SJCRH30 (cell line): ENCODE results near the gene CCT2. TPM values are rescaled to one million over a fixed set of nuclear protein-coding genes. Genes with fewer than 3 reads are reported as not detected.
"Not testable (repeated sequence)": the region's sequence is repeated elsewhere in the genome, so short reads cannot be mapped to it uniquely, and the experiment has no call there.

Source experiments
- DNase-seq, 2 experiments: peaks; one replicate each; pipeline ENCODE4 v3.0.0-alpha.2; 2015 to 2020
- H3K27ac ChIP-seq: fragments of 250-450 bp; sonication (Bioruptor Pico); 2 replicates; pipeline ENCODE4 v1.5.1; 2020; ENCODE audit warnings: mild to moderate bottlenecking, moderate library complexity
- H3K27me3 ChIP-seq: fragments of 250-450 bp; sonication (Bioruptor Pico); 2 replicates; pipeline ENCODE4 v1.5.1; 2020; ENCODE audit warnings: mild to moderate bottlenecking, moderate library complexity
- H3K36me3 ChIP-seq: fragments of 250-450 bp; sonication (Bioruptor Pico); 2 replicates; pipeline ENCODE4 v1.5.1; 2020; ENCODE audit warnings: mild to moderate bottlenecking, moderate library complexity
- H3K4me1 ChIP-seq: fragments of 250-450 bp; sonication (Bioruptor Pico); 2 replicates; pipeline ENCODE4 v1.5.1; 2020; ENCODE audit warnings: mild to moderate bottlenecking, moderate library complexity
- H3K4me3 ChIP-seq: fragments of 250-450 bp; sonication (Bioruptor Pico); 2 replicates; pipeline ENCODE4 v1.5.1; 2020; ENCODE audit warnings: mild to moderate bottlenecking, moderate library complexity
- H3K9me3 ChIP-seq: fragments of 250-450 bp; sonication (Bioruptor Pico); replicated peaks from 2 replicates; pipeline ENCODE4 v1.5.1; 2020; ENCODE audit warnings: mild to moderate bottlenecking, moderate library complexity
- total RNA-seq: library from RNA; depleted of rRNA; stranded (reverse); fragments of >200 nt; shearing (Covaris generic); gene quantifications from 2 replicates; pipeline ENCODE4 v1.2.3, GENCODE V29; 2014

Gene CCT2
- total RNA-seq, 1 experiment from 2014 or later = 361 TPM

GRCh38 chr12:69570545-69571399, 14.5 kb upstream of the CCT2 start:
- H3K36me3 ChIP-seq = peaks cover 33% of the 10 kb centered on the region
- H3K4me1 ChIP-seq = no peaks in the 10 kb centered on the region
- H3K4me3 ChIP-seq = no peak overlapping the region
- H3K9me3 ChIP-seq = no peaks in the 10 kb centered on the region
- no peak overlapping the region for H3K27ac ChIP-seq
- no peaks in the 10 kb centered on the region for H3K27me3 ChIP-seq
- peak; percentile 51 to 74 for DNase-seq

DNA sequence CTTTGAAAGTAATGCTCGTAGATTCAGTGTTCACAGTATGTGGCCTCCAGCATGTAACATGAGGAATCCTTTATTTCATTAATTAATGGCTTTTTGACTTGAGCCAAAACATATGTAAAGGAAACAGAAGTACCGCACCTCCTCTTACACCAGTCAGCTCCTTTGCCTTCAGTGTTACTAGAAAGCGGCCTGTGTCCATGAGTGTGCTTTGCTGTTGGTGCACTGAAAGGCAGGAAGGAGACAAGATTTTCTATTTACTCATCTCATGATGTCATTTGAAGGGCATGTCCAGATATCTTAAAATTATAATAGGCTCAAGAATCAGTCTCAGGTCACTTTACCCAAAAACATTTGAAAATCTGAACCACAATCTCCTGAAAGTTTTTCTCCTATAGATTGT, 9.9 kb upstream of the CCT2 start:
- no peak for DNase-seq
- Histone ChIP-seq H3K36me3 (peaks cover 33% of the 10 kb centered on the region), H3K27me3 (no peaks in the 10 kb centered on the region)

GRCh38 chr12:69578283-69578682, 7.0 kb upstream of the CCT2 start:
- H3K4me1 ChIP-seq = no peaks in the 10 kb centered on the region
- no peaks in the 10 kb centered on the region for H3K27me3 ChIP-seq
- no peaks in the 10 kb centered on the region for H3K9me3 ChIP-seq
- H3K36me3 ChIP-seq = peaks cover 18% of the 10 kb centered on the region
- no peak overlapping the region for H3K4me3 ChIP-seq
- H3K27ac ChIP-seq = no peak overlapping the region
- DNase-seq = no peak

More for the DNA sequence above, 9.9 kb upstream of the CCT2 start:
- Histone ChIP-seq H3K9me3 (no peaks in the 10 kb centered on the region), H3K4me3 (no peak overlapping the region), H3K27ac (no peak overlapping the region), H3K4me1 (no peaks in the 10 kb centered on the region)

DNA sequence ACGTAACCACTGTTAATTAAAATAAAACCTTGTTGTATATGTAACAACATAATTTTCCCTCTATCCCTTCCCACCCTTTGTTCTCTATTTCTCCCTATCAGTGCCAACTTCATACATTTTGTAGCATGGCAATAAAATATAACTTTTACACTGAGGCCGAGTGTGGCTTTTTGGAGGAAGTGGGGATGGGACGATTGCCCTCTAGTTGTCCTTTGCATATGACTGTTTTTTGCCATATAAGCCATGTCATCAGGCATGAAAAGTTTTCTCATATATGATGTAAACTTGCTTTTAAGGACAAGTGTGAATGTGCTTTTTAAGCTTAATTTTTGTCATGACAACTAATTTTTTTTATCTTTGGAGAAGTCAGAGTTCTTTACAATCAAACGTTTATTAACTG, 6.2 kb upstream of the CCT2 start:
- DNase-seq = no peak
- H3K27me3 ChIP-seq = no peaks in the 10 kb centered on the region
- no peak overlapping the region for H3K27ac ChIP-seq
- no peaks in the 10 kb centered on the region for H3K4me1 ChIP-seq
- H3K9me3 ChIP-seq = no peaks in the 10 kb centered on the region
- H3K4me3 ChIP-seq = no peak overlapping the region
- H3K36me3 ChIP-seq = peaks cover 14% of the 10 kb centered on the region

DNA sequence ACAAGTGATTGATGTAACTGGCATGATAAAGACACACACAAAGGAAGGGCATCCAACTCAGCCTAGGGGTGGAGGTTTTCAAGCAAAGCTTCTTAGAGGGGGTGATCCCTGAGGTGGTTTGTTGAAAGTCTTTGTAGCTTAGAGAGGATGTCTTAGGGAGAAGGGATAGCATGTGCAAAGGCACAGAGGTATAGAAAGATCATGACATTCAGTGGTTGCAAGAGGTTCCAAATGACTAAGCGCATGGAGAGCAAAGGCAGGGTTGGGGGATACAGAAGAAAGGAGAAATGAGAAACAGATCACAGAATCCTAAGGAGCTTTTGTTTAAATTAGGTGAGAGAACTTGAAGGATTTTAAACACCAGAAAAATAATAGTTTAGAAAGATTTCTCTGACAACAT, 5.2 kb upstream of the CCT2 start:
- no peak overlapping the region for H3K27ac ChIP-seq

DNA sequence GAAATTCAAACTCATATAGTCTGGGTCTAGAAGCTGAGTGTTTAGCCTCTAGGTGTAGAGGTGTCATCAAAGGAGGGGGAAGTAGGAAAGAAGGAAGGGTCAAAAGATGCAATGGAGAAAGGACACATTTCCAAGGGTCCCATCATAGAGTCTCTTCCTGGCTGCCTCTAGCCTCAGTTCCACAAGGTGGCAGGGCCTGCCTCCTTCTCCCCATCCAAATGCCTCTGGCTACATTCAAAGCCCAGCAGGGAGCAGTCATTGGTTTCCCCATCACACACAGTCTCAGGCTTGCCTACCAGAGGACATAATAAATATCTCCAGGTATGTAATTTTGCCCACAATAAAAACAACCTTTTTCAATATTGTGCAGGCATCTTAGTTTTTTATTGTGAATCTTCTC, 2.1 kb upstream of the CCT2 start:
- H3K4me1 ChIP-seq = no peaks in the 10 kb centered on the region; the same call in 1 of the 2 replicates
- peak; percentile 31 to 51 for DNase-seq

More for the DNA sequence above, 5.2 kb upstream of the CCT2 start:
- H3K9me3 ChIP-seq = no peaks in the 10 kb centered on the region
- H3K36me3 ChIP-seq = peaks cover 6% of the 10 kb centered on the region
- no peaks in the 10 kb centered on the region for H3K4me1 ChIP-seq
- no peaks in the 10 kb centered on the region for H3K27me3 ChIP-seq
- DNase-seq = no peak
- no peak overlapping the region for H3K4me3 ChIP-seq

DNA sequence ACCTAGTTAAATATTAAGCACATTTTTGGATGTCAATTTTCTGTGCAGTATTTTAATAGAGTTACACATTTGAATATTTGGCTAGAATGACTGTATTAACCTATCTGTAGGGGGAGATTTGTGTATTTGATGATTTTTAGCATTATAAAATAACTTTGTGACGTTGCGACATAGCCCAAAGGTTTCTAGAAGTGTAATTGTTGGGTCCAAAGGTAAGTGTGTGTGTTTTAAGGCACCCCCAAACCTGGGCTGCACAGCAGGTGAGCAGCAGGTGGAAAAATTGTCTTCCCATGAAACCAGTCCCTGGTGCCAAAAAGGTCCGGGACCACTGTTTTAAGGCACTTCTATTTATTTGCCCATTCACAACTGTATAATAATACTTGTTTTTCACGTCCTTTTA, 3.3 kb downstream of the CCT2 start:
- Histone ChIP-seq H3K27ac (no peak overlapping the region), H3K36me3 (peaks cover 71% of the 10 kb centered on the region), H3K4me3 (no peak overlapping the region), H3K27me3 (no peaks in the 10 kb centered on the region), H3K9me3 (no peaks in the 10 kb centered on the region), H3K4me1 (no peaks in the 10 kb centered on the region; the same call in 1 of the 2 replicates)
- DNase-seq = no peak

More for the DNA sequence above, 2.1 kb upstream of the CCT2 start:
- Histone ChIP-seq H3K27me3 (no peaks in the 10 kb centered on the region), H3K4me3 (no peak overlapping the region), H3K9me3 (no peaks in the 10 kb centered on the region), H3K27ac (no peak overlapping the region), H3K36me3 (peaks cover 22% of the 10 kb centered on the region)

DNA sequence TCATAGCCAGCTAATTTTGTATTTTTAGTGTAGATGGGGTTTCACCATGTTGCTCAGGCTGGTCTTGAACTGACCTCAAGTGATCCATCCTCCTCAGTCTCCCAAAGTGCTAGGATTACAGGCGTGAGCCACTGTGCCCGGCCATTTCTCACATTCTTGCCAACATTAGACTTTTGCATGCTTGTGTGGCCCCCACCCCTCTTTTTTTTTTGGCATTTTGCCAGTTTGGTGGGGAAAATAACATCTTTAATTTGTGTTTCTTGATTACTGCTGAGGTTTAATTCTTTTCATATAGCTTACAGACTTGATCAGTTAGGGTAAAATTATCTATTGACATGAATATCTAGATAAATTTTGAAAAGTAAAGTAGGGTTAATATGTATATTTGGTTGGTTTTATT, 3.8 kb downstream of the CCT2 start:
- H3K9me3 ChIP-seq = no peaks in the 10 kb centered on the region
- peaks cover 75% of the 10 kb centered on the region for H3K36me3 ChIP-seq
- no peak overlapping the region for H3K27ac ChIP-seq

GRCh38 chr12:69595689-69596088, 10.4 kb downstream of the CCT2 start:
- no peak for DNase-seq
- H3K4me3 ChIP-seq = no peak overlapping the region
- no peak overlapping the region for H3K27ac ChIP-seq
- H3K4me1 ChIP-seq = no peaks in the 10 kb centered on the region
- peaks cover 95% of the 10 kb centered on the region for H3K36me3 ChIP-seq
- H3K9me3 ChIP-seq = no peaks in the 10 kb centered on the region
- H3K27me3 ChIP-seq = no peaks in the 10 kb centered on the region

More for the DNA sequence above, 3.8 kb downstream of the CCT2 start:
- Histone ChIP-seq H3K4me1 (no peaks in the 10 kb centered on the region; the same call in 1 of the 2 replicates), H3K4me3 (no peak overlapping the region), H3K27me3 (no peaks in the 10 kb centered on the region)
- no peak for DNase-seq

GRCh38 chr12:69598174-69598753, 13.0 kb downstream of the CCT2 start:
- Histone ChIP-seq H3K9me3 (no peaks in the 10 kb centered on the region; the same call in 1 of the 2 replicates), H3K27ac (no peak overlapping the region), H3K36me3 (peaks cover 95% of the 10 kb centered on the region), H3K4me1 (no peaks in the 10 kb centered on the region), H3K4me3 (no peak overlapping the region), H3K27me3 (no peaks in the 10 kb centered on the region)
- DNase-seq = no peak

- Histone ChIP-seq H3K4me1 (no peaks in the 10 kb centered on the region), H3K27ac (no peak overlapping the region), H3K27me3 (no peaks in the 10 kb centered on the region), H3K9me3 (no peaks in the 10 kb centered on the region; the same call in 1 of the 2 replicates), H3K4me3 (no peak overlapping the region), H3K36me3 (peaks cover 77% of the 10 kb centered on the region)
- DNase-seq = no peak
Observed at GRCh38 chr12:69600804-69601203, 15.5 kb downstream of the CCT2 start.

- Histone ChIP-seq H3K27ac (no peak overlapping the region), H3K4me1 (no peaks in the 10 kb centered on the region), H3K27me3 (no peaks in the 10 kb centered on the region), H3K4me3 (no peak overlapping the region), H3K9me3 (no peaks in the 10 kb centered on the region; the same call in 1 of the 2 replicates), H3K36me3 (peaks cover 64% of the 10 kb centered on the region)
- no peak for DNase-seq
Observed at GRCh38 chr12:69601962-69602685, 16.9 kb downstream of the CCT2 start.

GRCh38 chr12:69602954-69603353, 17.7 kb downstream of the CCT2 start:
- Histone ChIP-seq H3K36me3 (peaks cover 56% of the 10 kb centered on the region), H3K27me3 (no peaks in the 10 kb centered on the region), H3K4me3 (no peak overlapping the region), H3K9me3 (no peaks in the 10 kb centered on the region; the same call in 1 of the 2 replicates), H3K4me1 (no peaks in the 10 kb centered on the region), H3K27ac (no peak overlapping the region)
- DNase-seq = no peak

DNA sequence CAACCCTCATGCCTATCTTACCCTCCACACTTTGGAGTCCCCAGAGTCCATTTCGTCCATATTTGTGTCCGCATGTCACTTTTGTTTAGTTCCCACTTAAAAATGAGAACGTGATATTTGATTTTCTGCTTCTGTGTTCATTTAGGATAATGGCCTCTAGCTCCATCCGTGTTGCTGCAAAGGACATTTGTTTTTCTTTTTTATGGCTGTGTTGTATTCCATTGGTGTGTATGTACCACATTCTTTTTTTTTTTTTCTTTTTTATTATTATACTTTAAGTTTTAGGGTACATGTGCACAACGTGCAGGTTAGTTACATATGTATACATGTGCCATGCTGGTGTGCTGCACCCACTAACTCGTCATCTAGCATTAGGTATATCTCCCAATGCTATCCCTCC, 18.3 kb downstream of the CCT2 start:
- H3K4me1 ChIP-seq, H3K9me3 ChIP-seq, H3K4me3 ChIP-seq, H3K27ac ChIP-seq, H3K27me3 ChIP-seq, DNase-seq: not testable (repeated sequence)
- peaks cover 50% of the 10 kb centered on the region for H3K36me3 ChIP-seq

DNA sequence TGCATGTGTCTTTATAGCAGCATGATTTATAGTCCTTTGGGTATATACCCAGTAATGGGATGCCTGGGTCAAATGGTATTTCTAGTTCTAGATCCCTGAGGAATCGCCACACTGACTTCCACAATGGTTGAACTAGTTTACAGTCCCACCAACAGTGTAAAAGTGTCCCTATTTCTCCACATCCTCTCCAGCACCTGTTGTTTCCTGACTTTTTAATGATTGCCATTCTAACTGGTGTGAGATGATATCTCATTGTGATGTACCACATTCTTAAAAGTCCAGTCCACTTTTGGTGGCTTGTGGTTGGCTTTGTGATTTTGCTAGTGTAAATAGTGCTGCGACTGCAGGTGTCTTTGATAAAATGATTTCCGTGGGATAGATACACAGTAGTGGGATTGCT, 19.0 kb downstream of the CCT2 start:
- H3K9me3 ChIP-seq, H3K27ac ChIP-seq, DNase-seq, H3K4me1 ChIP-seq, H3K4me3 ChIP-seq, H3K27me3 ChIP-seq: not testable (repeated sequence)
- peaks cover 43% of the 10 kb centered on the region for H3K36me3 ChIP-seq
